NT2/D1 (cell line): Measurements from ENCODE around the gene COA1.

Experiments used
- SUZ12 ChIP-seq: IDR thresholded peaks from 2 replicates; pipeline ENCODE4 v1.6.1; 2011; ENCODE audit not compliant: insufficient read length, insufficient read depth; ENCODE audit errors: extremely low read depth
- YY1 ChIP-seq: IDR thresholded peaks from 2 replicates; pipeline ENCODE4 v1.6.1; 2011; ENCODE audit not compliant: insufficient read length, insufficient read depth
- ZNF274 ChIP-seq: IDR thresholded peaks from 2 replicates; pipeline ENCODE4 v1.6.1; 2011; ENCODE audit warnings: mild to moderate bottlenecking, low read depth, low read length

GRCh38 chr7:43771128-43771527 lies 41.8 kb upstream of the COA1 start:
- no peak for TF ChIP-seq ZNF274
- no peak for TF ChIP-seq YY1
- TF ChIP-seq SUZ12, result no peak
